GM21529 (cell line): ENCODE measurements around the gene WBP2.

ENCODE experiments used
- ATAC-seq: cut with Tn5 transposase; IDR thresholded peaks from one replicate; pipeline ENCODE4 v1.9.1; 2021; ENCODE audit not compliant: unreplicated experiment

WBP2 gene

GRCh38 chr17:75845058-75845711, 9.9 kb downstream of the WBP2 start:
- ATAC-seq: peak; percentile 67

GRCh38 chr17:75844530-75845057, 10.5 kb downstream of the WBP2 start:
- ATAC-seq: peak; percentile 16

- peak; percentile 21 for ATAC-seq
Observed at GRCh38 chr17:75843577-75844529, 11.3 kb downstream of the WBP2 start, which contains the start of gene UNC13D. Gene UNC13D (minus strand): TSS chr17:75844404. CDS start chr17:75844337, 67 bp downstream.

DNA sequence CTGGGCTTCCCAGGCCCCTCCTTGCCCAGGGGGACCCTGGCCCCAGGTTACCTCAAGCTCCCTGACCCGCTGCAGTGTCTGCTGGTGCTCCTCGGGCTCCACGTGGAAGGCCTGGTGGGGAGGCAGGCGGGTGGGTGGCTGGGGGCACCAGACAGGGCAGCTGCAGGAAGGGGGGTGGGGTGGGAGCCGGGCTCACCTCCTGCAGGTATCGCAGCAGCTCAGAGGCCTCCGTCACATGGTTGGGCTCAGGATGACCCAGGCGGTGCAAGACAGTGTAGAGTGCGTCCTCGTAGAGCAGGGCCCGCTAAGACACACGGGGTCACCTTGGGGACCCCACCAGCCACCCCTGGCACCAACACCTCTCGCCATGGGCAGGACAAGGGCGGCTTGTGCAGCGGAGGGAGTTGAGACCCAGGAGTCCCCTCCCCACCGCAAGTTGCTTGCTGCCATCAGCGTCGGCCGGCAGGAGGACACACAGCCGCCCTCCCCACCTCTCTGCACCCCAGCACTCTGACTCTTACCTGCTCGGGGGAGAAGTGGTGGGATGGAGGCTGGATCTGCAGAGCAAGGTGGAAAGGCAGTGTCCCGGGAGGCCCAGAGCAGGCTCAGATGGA, 12.1 kb downstream of the WBP2 start:
- no peak for ATAC-seq

GRCh38 chr17:75842411-75842810, 12.7 kb downstream of the WBP2 start:
- ATAC-seq: no peak

- ATAC-seq: no peak
Observed at GRCh38 chr17:75840799-75841164, 14.4 kb downstream of the WBP2 start.

DNA sequence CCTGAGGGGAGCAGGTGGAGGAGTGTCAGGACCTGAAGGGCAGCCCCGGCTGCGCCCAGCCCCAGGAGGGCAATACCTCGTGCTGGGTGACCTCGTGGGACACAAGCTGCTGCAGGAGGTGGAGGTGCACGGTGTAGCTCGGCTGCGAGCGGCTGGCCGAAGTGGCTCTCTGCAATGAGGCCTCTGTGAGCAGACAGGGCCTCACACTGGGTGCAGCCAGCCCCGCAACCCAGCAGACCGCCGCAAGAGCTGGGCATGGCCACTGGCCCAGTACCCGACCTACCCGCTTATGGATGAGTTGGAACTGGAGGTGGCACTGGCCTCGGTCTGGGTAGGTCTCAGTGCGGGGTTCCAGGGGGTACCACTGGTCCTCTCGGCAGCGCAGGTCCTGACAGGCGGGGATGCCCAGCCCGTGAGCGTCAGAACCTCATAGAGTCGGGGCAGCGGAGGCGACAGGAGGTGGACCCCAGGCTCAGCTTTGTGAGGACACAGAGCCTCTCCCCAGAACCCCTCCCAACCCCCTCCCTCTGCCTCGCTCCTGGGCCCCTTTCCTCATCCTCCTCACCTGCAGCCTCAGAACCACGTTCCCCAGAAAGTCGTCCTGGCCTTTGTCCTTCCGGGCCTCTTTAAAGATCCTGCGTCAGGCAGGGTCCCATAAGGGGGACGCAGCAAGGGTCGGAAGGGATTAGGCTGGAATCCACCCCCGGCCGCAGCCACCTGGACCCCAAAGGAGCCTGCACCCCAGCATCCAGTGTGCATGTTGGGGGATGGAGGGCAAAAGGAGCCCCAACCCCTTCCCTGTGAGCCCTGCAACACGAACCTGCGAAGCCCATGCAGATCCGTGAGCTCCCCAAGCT, 15.0 kb downstream of the WBP2 start:
- ATAC-seq: no peak

DNA sequence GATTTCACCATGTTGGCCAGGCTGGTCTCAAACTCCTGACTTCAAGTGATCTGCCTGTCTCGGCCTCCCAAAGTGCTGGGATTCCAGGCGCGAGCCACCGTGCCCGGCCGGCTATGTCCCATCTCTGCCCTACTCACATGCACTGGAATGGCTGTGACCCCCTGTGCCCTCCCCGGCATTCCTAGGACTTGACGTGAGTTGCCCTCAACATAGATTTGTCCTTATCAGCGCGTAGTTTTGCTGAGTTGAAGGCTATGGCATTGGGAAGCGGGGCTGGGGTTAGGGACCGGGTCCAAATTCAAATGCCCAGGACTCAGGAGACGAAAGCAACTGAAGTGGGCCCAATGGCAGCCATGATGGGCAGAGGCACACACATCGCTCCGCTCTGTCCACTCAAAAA, 16.7 kb downstream of the WBP2 start:
- no peak for ATAC-seq

DNA sequence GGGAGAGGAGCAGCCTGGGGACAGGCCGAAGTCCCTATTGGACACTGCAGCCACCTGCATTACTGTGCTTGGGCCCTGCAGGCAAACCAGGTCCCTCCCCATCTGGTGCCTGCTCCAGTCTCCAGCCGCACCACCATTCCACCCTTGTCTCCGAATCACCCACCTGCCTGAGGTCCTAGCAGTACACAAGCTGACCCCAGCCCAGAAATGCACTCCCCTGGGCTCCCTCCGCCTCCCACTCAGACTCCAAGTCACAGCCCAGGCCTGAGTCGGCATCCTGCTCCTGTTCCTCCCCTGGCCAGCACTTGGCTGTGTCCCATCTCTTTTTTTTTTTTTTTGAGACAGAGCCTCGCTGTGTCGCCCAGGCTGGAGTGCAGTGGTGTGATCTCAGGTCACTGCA, 17.2 kb downstream of the WBP2 start:
- no peak for ATAC-seq

- no peak for ATAC-seq
Observed at GRCh38 chr17:75836605-75837004, 18.5 kb downstream of the WBP2 start.

DNA sequence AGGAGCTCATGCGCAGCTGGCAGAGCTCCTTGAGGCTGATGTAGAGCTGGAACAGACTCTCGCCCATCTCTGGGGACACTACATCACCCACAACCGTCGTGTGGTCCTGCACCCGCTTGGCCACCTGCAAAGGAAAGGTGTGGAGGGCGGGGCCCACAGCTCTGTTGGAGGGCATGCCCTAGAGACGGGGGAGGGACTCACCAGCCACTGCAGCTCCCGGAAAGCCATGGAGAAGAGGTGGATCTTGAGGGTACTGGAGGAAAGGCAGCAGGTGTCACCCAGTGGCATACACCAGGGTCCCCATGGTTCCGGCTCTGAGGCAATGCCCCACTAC, 19.5 kb downstream of the WBP2 start:
- ATAC-seq: no peak

DNA sequence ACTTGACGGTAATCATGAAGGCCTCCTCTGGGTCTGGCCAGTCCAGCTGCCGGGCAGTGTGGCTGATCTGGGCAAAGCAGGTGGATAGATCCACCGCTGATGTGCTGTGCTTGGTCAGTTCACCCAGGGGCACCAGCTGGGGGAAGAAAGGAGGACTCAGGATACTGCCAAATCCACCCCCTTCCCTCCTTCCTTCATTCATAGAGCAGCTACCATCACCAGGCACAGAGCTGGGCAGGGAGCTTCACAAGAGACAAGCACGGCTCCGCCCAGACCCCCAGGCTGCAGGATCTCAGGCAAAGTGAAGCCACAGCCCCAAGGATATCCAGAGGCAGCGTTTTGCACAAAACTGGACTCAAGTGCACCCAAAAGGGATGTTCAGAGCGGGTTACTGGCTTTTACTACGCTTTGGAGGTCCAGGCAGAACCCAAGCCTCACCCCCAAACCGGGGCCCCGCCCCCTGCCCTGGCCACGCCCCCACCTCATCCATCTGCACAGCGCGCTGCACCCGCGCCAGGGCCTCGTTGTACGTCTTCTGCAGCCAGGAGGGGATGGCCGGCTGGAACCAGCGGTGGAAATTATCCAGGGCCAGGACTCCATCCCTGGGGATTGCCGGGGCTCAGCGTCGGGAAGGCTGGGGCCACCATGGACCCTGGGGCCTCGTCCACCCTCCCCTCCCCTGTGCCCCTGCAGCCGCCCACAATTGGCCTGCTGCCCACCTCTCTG, 20.0 kb downstream of the WBP2 start:
- ATAC-seq: no peak

DNA sequence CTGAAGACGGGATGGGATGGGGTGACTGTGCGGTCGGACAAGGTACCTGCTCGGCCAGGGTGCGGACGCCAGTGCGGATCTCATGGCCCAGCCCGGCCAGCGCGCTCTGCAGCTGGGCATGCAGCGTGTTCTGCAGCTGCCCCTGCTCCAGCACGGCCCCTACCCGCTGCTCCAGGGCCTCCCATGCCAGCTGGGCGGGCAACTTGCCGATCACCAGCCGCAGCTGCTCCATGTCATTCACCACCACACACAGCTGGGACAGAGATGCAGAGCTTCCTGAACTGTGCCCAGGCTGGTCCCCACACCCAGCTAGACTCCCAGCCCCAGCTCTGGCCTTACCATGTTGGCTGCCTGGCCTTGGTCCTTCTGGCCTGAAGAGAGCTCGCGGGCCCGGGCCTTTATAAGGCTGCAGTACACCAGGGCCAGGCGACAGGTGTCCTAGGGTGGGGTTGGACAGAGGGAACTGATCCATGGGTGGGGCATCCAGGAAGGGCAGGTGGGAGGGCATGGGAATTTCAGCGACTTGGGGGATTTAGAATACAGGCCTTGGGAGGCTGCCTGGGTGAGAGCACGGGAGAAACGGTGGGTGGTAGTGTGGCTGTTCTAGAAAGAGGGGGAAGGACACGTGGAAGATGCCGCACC, 20.7 kb downstream of the WBP2 start:
- ATAC-seq: no peak

- ATAC-seq: no peak
Observed at GRCh38 chr17:75832652-75833400, 22.3 kb downstream of the WBP2 start.

GRCh38 chr17:75832164-75832651, 22.9 kb downstream of the WBP2 start:
- no peak for ATAC-seq

GRCh38 chr17:75831032-75831571, 24.0 kb downstream of the WBP2 start:
- ATAC-seq: no peak

DNA sequence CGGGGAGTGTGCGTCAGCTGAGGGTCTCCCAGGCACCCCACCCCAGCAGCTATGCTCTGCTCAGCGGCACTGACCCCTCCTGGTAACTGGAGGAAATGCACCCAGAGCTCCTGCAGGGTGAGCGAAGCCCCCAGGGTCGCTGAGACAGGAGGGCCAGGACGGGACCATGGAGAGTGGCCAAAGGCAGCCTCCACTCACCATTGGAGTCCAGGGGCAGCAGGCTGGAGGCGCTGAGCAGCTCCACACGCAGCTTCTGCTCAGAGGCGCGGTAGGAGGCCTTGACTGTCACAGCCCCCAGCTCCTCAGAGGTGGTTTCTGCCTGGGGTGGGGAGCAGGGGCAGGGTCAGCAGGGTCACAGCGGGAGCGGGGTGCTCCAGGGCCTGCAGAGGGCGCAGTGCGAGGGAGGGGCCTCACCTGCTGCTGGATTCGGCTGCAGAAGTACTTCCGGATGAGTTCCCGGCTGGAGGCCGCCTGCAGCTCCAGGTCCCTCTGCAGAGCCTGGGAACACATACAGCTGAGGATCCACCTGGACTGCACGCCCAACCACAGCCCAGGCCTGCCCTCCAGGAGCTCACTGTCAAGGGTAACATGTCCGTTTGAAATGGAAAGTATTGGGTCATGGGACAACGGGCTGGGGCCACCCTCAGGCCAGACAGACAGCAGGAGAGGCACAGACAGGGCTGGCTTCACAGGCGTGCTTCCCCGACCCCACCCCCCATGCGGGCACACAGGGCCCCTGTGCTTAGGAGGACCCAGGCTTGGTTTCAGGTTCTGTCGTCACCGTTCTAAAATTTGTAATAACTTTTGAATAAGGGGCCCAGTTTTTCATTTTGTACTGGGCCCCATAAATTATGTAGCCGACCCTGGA, 24.7 kb downstream of the WBP2 start:
- ATAC-seq: no peak
